ENCODE data around the gene TAF1D. TPM values are rescaled to one million over a fixed set of nuclear protein-coding genes. Genes with fewer than 3 reads are reported as not detected.

The TAF1D gene
- total RNA-seq, 1 donor: 126 TPM

DNA sequence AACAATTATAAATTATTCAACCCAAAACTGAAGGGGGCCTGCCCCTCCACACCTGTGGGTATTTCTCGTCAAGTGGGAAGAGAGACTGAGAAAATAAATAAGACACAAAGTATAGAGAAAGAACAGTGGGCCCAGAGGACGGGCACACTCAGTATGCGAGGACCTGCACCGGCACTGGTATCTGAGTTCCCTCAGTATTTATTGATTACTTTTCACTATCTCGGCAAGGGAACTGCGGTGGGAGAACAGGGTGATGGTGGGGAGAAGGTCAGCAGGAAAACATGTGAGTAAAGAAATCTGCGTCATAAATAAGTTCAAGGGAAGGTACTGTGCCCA lies 3.3 kb upstream of the TAF1D start:
- peaks cover 6% of the 10 kb centered on the region for H4K20me1 ChIP-seq (ENCODE audit: insufficient read depth, low read length)
- H3K4me2 ChIP-seq (ENCODE audit: insufficient read depth, low read length): no peak overlapping the region
- peaks cover 6% of the 10 kb centered on the region for H3K36me3 ChIP-seq (ENCODE audit: insufficient read depth, low read length)
- peaks cover 8% of the 10 kb centered on the region for H3K4me1 ChIP-seq (ENCODE audit: insufficient read depth, low read length)
- TF ChIP-seq, protein P1, sequence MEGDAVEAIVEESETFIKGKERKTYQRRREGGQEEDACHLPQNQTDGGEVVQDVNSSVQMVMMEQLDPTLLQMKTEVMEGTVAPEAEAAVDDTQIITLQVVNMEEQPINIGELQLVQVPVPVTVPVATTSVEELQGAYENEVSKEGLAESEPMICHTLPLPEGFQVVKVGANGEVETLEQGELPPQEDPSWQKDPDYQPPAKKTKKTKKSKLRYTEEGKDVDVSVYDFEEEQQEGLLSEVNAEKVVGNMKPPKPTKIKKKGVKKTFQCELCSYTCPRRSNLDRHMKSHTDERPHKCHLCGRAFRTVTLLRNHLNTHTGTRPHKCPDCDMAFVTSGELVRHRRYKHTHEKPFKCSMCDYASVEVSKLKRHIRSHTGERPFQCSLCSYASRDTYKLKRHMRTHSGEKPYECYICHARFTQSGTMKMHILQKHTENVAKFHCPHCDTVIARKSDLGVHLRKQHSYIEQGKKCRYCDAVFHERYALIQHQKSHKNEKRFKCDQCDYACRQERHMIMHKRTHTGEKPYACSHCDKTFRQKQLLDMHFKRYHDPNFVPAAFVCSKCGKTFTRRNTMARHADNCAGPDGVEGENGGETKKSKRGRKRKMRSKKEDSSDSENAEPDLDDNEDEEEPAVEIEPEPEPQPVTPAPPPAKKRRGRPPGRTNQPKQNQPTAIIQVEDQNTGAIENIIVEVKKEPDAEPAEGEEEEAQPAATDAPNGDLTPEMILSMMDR (IDR thresholded peaks at IDR 0.05; ENCODE audit: extremely low read depth, low read depth, low read length): no peak
- H3K27me3 ChIP-seq (ENCODE audit: insufficient read depth, low read length): no peaks in the 10 kb centered on the region
- H3K79me2 ChIP-seq (ENCODE audit: insufficient read depth, low read length): peaks cover 38% of the 10 kb centered on the region
- no peak overlapping the region for H3K27ac ChIP-seq (ENCODE audit: low read depth, low read length)
- no peak overlapping the region for H2AFZ ChIP-seq (ENCODE audit: low read length)
- DNase-seq (ENCODE audit: insufficient read length, low spot score, missing footprints): no peak
- no peaks in the 10 kb centered on the region for H3K9me3 ChIP-seq (ENCODE audit: low read depth, low read length)
- H3K4me3 ChIP-seq (ENCODE audit: insufficient read depth, low read length): no peak overlapping the region

DNA sequence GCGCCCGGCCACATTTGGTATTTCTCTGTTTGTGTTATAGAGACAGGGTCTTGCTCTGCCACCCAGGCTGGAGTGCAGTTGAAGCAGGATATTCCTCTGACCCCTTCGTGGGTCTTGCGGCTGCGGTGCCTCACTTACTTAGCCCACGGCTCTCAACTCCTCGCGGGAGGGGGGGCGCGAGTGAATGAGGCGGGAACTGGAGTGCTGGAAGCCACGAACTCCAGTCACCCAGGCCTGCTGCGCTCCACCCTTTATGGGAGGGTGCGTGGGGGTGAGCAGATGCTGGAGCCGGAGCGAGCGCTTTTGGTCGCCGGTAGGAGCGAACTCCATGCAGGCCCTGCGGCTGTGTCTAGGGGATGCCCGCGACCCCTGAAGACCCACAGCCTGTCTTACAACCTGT lies 2.0 kb upstream of the TAF1D start:
- Histone ChIP-seq H3K4me2 (ENCODE audit: insufficient read depth, low read length) (no peak overlapping the region), H3K4me3 (ENCODE audit: insufficient read depth, low read length) (no peak overlapping the region), H3K36me3 (ENCODE audit: insufficient read depth, low read length) (peaks cover 19% of the 10 kb centered on the region), H4K20me1 (ENCODE audit: insufficient read depth, low read length) (peaks cover 19% of the 10 kb centered on the region), H2AFZ (ENCODE audit: low read length) (no peak overlapping the region), H3K27ac (ENCODE audit: low read depth, low read length) (no peak overlapping the region), H3K27me3 (ENCODE audit: insufficient read depth, low read length) (no peaks in the 10 kb centered on the region), H3K9me3 (ENCODE audit: low read depth, low read length) (no peaks in the 10 kb centered on the region), H3K4me1 (ENCODE audit: insufficient read depth, low read length) (peaks cover 22% of the 10 kb centered on the region), H3K79me2 (ENCODE audit: insufficient read depth, low read length) (peaks cover 51% of the 10 kb centered on the region)
- DNase-seq (ENCODE audit: insufficient read length, low spot score, missing footprints): no peak
- TF ChIP-seq, protein P1 (IDR thresholded peaks at IDR 0.05; ENCODE audit: extremely low read depth, low read depth, low read length): no peak

DNA sequence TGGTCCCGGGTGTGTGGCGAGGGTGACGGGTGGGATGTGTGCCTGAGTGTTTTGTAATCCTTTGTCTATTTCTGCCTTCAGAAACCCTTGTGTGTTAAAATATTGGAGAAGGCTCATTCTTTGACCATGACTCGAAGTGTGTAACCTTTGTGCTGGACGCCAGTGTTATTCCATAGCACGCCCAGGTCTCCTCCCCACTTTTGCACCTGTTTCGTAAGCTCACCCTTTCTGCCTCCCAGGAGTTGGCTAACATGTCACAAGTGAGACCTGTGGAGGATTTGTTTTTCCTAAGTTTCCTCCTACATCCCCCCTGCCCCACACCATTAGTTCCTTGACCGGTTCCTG lies 559 bp upstream of the TAF1D start:
- peak; percentile 86 for DNase-seq (ENCODE audit: insufficient read length, low spot score, missing footprints)
- Histone ChIP-seq H3K79me2 (ENCODE audit: insufficient read depth, low read length) (peaks cover 65% of the 10 kb centered on the region), H4K20me1 (ENCODE audit: insufficient read depth, low read length) (peaks cover 34% of the 10 kb centered on the region), H3K9me3 (ENCODE audit: low read depth, low read length) (no peaks in the 10 kb centered on the region), H3K27ac (ENCODE audit: low read depth, low read length) (peak overlapping the region; percentile 95), H3K4me2 (ENCODE audit: insufficient read depth, low read length) (peak overlapping the region; percentile 99), H3K4me3 (ENCODE audit: insufficient read depth, low read length) (peak overlapping the region; percentile 100), H3K27me3 (ENCODE audit: insufficient read depth, low read length) (no peaks in the 10 kb centered on the region), H3K36me3 (ENCODE audit: insufficient read depth, low read length) (peaks cover 34% of the 10 kb centered on the region), H3K4me1 (ENCODE audit: insufficient read depth, low read length) (peaks cover 36% of the 10 kb centered on the region), H2AFZ (ENCODE audit: low read length) (peak overlapping the region; percentile 100)
- TF ChIP-seq, protein P1 (IDR thresholded peaks at IDR 0.05; ENCODE audit: extremely low read depth, low read depth, low read length): no peak

DNA sequence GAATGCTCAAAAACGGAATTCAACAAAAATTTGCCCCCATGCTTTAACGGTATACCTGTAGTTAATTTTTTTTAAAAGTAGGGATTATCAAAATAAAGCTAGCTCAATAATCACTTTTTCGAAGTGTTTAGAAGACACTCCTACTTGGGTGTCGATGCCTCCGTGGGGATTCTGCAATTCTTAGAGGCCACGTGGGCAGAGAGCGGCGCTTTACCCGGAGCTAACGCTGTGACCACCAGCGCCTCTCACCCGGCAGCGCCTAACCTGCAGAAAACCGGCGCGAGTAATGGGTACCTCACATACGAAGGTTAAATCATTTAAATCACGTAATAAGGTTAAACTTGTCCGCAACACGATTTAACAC lies 583 bp downstream of the TAF1D start:
- H3K4me1 ChIP-seq (ENCODE audit: insufficient read depth, low read length): peaks cover 47% of the 10 kb centered on the region
- peaks cover 45% of the 10 kb centered on the region for H4K20me1 ChIP-seq (ENCODE audit: insufficient read depth, low read length)
- H3K9me3 ChIP-seq (ENCODE audit: low read depth, low read length): no peaks in the 10 kb centered on the region
- peaks cover 76% of the 10 kb centered on the region for H3K79me2 ChIP-seq (ENCODE audit: insufficient read depth, low read length)
- peak overlapping the region; percentile 99 for H3K4me2 ChIP-seq (ENCODE audit: insufficient read depth, low read length)
- H3K36me3 ChIP-seq (ENCODE audit: insufficient read depth, low read length): peaks cover 45% of the 10 kb centered on the region
- peak overlapping the region; percentile 100 for H3K4me3 ChIP-seq (ENCODE audit: insufficient read depth, low read length)
- DNase-seq (ENCODE audit: insufficient read length, low spot score, missing footprints): no peak
- H2AFZ ChIP-seq (ENCODE audit: low read length): peak overlapping the region; percentile 100
- no peaks in the 10 kb centered on the region for H3K27me3 ChIP-seq (ENCODE audit: insufficient read depth, low read length)
- peak overlapping the region; percentile 95 for H3K27ac ChIP-seq (ENCODE audit: low read depth, low read length)
- TF ChIP-seq, protein P1 (IDR thresholded peaks at IDR 0.05; ENCODE audit: extremely low read depth, low read depth, low read length): no peak
